AG04449 (cell line): ENCODE data around the gene NUDCD3.
"Not testable (repeated sequence)": the region's sequence is repeated elsewhere in the genome, so short reads cannot be mapped to it uniquely, and the experiment has no call there.

Experiments
- CTCF ChIA-PET: fragments of 350-600 bp; formaldehyde crosslinking; extraction: SDS; loops from one replicate; lab custom pipeline; 2021; ENCODE audit warnings: antibody characterized with exemption; lab: Yijun Ruan, JAX
- POLR2A ChIA-PET: fragments of 400-600, 350-600 bp; formaldehyde crosslinking; extraction: SDS; loops from one replicate; lab custom pipeline; 2020; ENCODE audit warnings: antibody characterized with exemption, inconsistent platforms; lab: Yijun Ruan, JAX
- DNase-seq: peaks from one replicate; pipeline ENCODE4 v3.0.0-alpha.2; 2010; ENCODE audit warnings: low read depth, low spot score
- H3K4me3 ChIP-seq: 2 replicates; pipeline ENCODE4 v1.5.1; 2011; ENCODE audit warnings: low read depth, mild to moderate bottlenecking, control low read depth, low read length
- TF ChIP-seq, protein P1 (sequence below): IDR thresholded peaks from one replicate; pipeline ENCODE4 v1.5.1; 2011; ENCODE audit warnings: mild to moderate bottlenecking, moderate library complexity, low read length, control low read depth, inconsistent platforms; ENCODE audit not compliant: insufficient read depth; ENCODE audit errors: missing control alignments

Gene NUDCD3

DNA sequence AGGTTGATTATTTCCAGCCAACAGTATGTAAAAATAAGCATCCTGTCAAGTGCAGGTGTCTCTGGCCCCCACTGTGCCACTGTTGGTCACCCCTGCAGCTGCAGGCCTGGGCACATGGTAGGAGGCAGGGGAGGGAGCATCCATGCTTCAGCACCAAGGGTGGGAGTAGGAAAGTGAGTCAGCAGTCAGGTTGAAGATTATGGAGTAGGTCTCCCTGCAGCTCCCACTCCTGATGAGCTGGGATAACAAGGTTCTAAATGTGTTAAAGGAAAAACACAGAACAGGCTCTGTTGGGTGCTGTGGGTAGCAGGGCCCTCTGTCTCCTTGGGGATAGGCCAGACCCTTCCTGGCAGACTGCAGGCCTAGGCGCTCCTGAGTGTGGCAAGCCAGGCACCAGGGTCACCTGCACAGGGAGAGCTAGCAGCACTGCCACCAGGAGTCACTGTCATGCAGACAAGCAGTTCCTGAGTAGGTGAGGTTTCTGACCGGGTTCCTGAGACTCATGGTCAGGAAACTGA, 59.3 kb downstream of the NUDCD3 start:
- TF ChIP-seq, protein P1, sequence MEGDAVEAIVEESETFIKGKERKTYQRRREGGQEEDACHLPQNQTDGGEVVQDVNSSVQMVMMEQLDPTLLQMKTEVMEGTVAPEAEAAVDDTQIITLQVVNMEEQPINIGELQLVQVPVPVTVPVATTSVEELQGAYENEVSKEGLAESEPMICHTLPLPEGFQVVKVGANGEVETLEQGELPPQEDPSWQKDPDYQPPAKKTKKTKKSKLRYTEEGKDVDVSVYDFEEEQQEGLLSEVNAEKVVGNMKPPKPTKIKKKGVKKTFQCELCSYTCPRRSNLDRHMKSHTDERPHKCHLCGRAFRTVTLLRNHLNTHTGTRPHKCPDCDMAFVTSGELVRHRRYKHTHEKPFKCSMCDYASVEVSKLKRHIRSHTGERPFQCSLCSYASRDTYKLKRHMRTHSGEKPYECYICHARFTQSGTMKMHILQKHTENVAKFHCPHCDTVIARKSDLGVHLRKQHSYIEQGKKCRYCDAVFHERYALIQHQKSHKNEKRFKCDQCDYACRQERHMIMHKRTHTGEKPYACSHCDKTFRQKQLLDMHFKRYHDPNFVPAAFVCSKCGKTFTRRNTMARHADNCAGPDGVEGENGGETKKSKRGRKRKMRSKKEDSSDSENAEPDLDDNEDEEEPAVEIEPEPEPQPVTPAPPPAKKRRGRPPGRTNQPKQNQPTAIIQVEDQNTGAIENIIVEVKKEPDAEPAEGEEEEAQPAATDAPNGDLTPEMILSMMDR = no peak
- DNase-seq = no peak
- H3K4me3 ChIP-seq = no peak overlapping the region
- ChIA-PET POLR2A (no interaction called here), CTCF (interaction anchor here (1.5 kb wide), 1 partner anchor 19 kb away, joined by 3 read pairs; no protein-coding TSS in a partner anchor)

DNA sequence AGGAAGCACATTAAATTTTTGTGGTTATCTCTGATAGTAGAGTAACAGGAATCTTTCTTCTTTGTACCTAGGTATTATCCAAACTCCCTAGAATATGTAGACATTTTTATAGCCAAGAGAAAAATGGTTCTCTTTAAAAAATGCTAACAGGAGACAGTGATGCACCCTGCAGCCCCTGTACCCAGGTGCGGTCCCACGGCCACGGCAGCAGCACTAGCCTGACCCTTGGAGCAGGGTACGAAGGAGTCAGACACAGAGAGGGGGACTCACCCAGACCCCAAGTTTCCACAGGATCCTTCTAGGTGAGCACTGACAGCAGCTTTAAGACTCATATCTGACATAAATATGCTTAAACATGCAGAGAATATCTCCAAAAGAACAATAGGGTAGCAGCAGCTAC, 60.4 kb downstream of the NUDCD3 start:
- ChIA-PET CTCF (interaction anchor here (1.1 kb wide), 1 partner anchor 8 kb away, joined by 3 read pairs; no protein-coding TSS in a partner anchor), POLR2A (no interaction called here)
- H3K4me3 ChIP-seq = no peak overlapping the region
- no peak for DNase-seq
- TF ChIP-seq, protein P1 = no peak

DNA sequence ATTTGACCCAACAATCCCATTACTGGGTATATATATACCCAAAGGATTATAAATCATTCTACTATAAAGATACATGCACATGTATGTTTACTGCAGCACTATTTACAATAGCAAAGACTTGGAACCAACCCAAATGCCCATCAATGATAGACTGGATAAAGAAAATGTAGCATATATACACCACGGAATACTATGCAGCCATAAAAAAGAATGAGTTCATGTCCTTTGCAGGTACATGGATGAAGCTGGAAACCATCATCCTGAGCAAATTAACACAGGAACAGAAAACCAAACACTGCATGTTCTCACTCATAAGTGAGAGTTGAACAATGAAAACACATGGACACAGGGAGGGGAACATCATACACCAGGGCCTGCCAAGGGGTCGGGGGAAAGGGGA, 65.7 kb downstream of the NUDCD3 start:
- CTCF ChIA-PET, H3K4me3 ChIP-seq, DNase-seq, POLR2A ChIA-PET: not testable (repeated sequence)

DNA sequence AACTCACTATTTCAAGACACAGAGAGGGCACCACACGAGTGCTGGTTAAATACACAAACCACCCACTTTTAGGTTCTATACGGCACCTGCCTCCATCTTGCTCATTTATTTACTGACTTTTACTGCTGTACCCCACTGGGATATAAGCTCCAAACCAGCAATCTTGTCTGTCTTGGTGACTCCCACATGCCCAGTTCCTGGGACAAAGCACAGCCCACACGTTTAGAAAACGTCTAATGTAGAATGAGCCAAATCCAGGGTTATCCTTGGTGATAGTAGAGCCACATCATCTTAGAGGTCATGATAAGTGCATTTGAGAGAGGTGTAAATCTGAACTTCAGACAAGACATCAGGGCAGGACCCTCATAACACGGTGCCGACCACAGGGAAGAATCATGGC, 73.5 kb downstream of the NUDCD3 start:
- DNase-seq = no peak
- TF ChIP-seq, protein P1 = no peak
- POLR2A ChIA-PET = no interaction called here
- no peak overlapping the region for H3K4me3 ChIP-seq
- CTCF ChIA-PET = no interaction called here

- no peak overlapping the region for H3K4me3 ChIP-seq
- ChIA-PET CTCF (interaction anchor here (1.3 kb wide), 1 partner anchor 9 kb away, joined by 3 read pairs; no protein-coding TSS in a partner anchor), POLR2A (no interaction called here)
- TF ChIP-seq, protein P1 = no peak
- no peak for DNase-seq
Measured at GRCh38 chr7:44415510-44415909, 74.9 kb downstream of the NUDCD3 start.

DNA sequence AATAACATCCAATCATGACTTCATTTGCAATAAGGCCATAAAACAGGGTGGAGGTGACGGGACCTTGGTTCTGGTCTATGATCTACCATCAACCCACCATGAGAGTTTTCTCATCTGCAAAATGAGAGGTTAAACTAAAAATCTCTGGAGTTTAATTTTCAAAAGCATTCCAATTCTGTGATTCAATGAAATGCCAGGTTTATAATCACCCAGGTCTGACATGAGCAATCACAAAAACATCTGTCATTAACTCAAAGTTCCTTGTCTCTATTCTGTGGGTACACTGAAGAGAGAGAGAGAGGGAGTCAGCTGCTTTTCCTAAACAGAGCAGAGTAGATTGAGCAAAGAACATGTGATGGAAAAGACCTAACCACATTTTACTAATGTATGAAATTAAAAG, 75.4 kb downstream of the NUDCD3 start:
- TF ChIP-seq, protein P1 = no peak
- DNase-seq = no peak
- POLR2A ChIA-PET = no interaction called here
- CTCF ChIA-PET = interaction anchor here (1.3 kb wide), 1 partner anchor 9 kb away, joined by 3 read pairs; no protein-coding TSS in a partner anchor
- no peak overlapping the region for H3K4me3 ChIP-seq

- CTCF ChIA-PET = no interaction called here
- DNase-seq = no peak
- TF ChIP-seq, protein P1 = no peak
- POLR2A ChIA-PET = no interaction called here
- H3K4me3 ChIP-seq = no peak overlapping the region
Measured at GRCh38 chr7:44411306-44411705, 79.2 kb downstream of the NUDCD3 start.
